Measurements from ENCODE around the gene CACNB4. TPM values are rescaled to one million over a fixed set of nuclear protein-coding genes. Genes with fewer than 3 reads are reported as not detected.
A peak's percentile ranks its signal among the peaks of the same experiment; 100 is the strongest.

Gene CACNB4
- total and polyA plus RNA-seq, 12 donors = 0.09 to 0.95 (median 0.38) TPM

GRCh38 chr2:152036611-152037469 lies 62.0 kb downstream of the CACNB4 start:
- H3K27me3 ChIP-seq = no peaks in the 10 kb centered on the region
- intact Hi-C loops (cut with DNase I) = loop anchor here (2.0 to 10.0 kb wide), 12 partner anchors 60 to 1478 kb away; partner anchors contain the start of genes STAM2 (in 4 of the 10) and CACNB4 (in 1 of the 10)
- DNase-seq = peak; percentile 33 to 70
- H3K9me3 ChIP-seq = no peaks in the 10 kb centered on the region
- H3K4me1 ChIP-seq = peaks cover 4 to 31% (median 24%) of the 10 kb centered on the region in 9 donors
- whole genome bisulfite sequencing, 2 donors = 38 to 43% methylated on average over 10 of the region's 10 CpGs
- TF ChIP-seq CTCF (IDR thresholded peaks at IDR 0.05) = peak; percentile 56 to 93 (median 84)
- H3K27ac ChIP-seq = no peak overlapping the region
- no peak overlapping the region for H3K4me3 ChIP-seq
- no peaks in the 10 kb centered on the region for H3K36me3 ChIP-seq
- ATAC-seq = peak in 7 of 8 donors; percentile 61 to 81 (median 70)

- TF ChIP-seq CTCF (IDR thresholded peaks at IDR 0.05) = no peak
- intact Hi-C loops (cut with DNase I) = loop anchor here in 6 of 10 donors (5.0 to 10.0 kb wide), 4 partner anchors 140 to 1480 kb away; partner anchors contain the start of gene STAM2 (in 1 of the 6)
- Histone ChIP-seq H3K27ac (no peak overlapping the region), H3K27me3 (no peaks in the 10 kb centered on the region), H3K36me3 (no peaks in the 10 kb centered on the region), H3K4me3 (no peak overlapping the region), H3K9me3 (no peaks in the 10 kb centered on the region), H3K4me1 (peaks cover 4 to 32% (median 24%) of the 10 kb centered on the region in 9 donors)
- ATAC-seq (no peak), DNase-seq (no peak)
- WGBS, 2 donors = 72 to 73% methylated on average over 7 of the region's 7 CpGs
These were observed 64.5 kb downstream of the CACNB4 start for GRCh38 chr2:152034257-152034801.

- intact Hi-C loops (cut with DNase I) = loop anchor here in 6 of 10 donors (5.0 to 10.0 kb wide), 4 partner anchors 142 to 1482 kb away; partner anchors contain the start of gene STAM2 (in 1 of the 6)
- H3K4me1 ChIP-seq = peaks cover 4 to 24% (median 15%) of the 10 kb centered on the region in 9 donors
- no peak for ATAC-seq
These were observed 65.6 kb downstream of the CACNB4 start for GRCh38 chr2:152033011-152033925.

More at GRCh38 chr2:152033011-152033925, 65.6 kb downstream of the CACNB4 start:
- H3K27ac ChIP-seq = no peak overlapping the region
- no peak for TF ChIP-seq CTCF (IDR thresholded peaks at IDR 0.05)
- no peaks in the 10 kb centered on the region for H3K27me3 ChIP-seq
- 82 to 84% methylated on average over 12 of the region's 12 CpGs for WGBS, 2 donors
- no peak for DNase-seq
- H3K36me3 ChIP-seq = no peaks in the 10 kb centered on the region
- H3K9me3 ChIP-seq = no peaks in the 10 kb centered on the region
- H3K4me3 ChIP-seq = no peak overlapping the region

All from heart right ventricle (tissue), 16 donors.